ENCODE results near the gene TECTA. TPM values are rescaled to one million over a fixed set of nuclear protein-coding genes. Genes with fewer than 3 reads are reported as not detected.

TECTA gene
- total RNA-seq, 2 experiments from 2014 or later = 0.18 to 0.28 TPM

DNA sequence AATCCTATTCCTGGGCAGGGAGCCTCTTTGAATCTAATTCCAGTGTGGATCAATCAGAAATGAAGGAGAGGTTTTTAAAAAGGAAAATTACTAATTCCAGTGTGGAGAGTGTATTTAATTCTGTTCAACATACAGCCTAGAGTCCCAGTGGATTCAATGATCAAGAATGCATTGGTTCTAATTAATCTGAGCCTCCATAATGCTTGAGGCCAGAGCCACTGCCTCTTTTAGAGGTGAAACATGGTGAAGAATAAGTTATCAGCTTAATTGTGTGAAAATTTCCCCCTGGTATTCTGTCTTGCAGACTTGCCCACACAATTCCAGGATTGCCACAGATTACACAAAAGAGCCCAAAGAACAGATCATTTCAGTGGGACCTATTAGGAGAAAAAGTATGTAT lies 87.7 kb downstream of the TECTA start:
- Mint-ChIP-seq H3K27me3 (peaks cover 22% of the 10 kb centered on the region), H3K9me3 (ENCODE audit: low read depth) (no peaks in the 10 kb centered on the region), H3K27ac (no peak overlapping the region), H3K36me3 (no peaks in the 10 kb centered on the region), H3K4me3 (no peak overlapping the region), H3K4me1 (no peaks in the 10 kb centered on the region)
- ATAC-seq (no peak), DNase-seq (no peak)
- CTCF ChIA-PET = no interaction called here

DNA sequence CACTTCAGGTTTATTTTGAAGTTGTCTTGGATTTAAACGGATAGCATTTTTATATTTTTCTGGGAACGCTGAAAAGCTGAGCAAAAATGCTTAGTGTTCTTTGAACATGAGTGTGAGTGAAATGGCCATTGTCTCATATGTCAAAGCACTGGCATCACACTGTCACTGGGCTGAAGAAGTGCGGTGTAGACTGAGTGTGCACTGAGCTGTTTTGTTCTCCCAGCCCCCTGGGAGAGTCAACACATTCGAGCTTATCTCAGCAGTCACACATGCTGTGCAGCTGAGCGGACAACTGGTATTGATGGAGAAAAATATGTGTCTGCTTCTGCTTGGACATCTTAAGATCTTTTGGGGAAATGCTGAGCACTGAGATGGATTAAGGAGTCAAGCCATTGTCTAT lies 90.8 kb downstream of the TECTA start:
- Mint-ChIP-seq H3K36me3 (no peaks in the 10 kb centered on the region), H3K4me3 (no peak overlapping the region), H3K27ac (no peak overlapping the region), H3K27me3 (peaks cover 22% of the 10 kb centered on the region), H3K9me3 (ENCODE audit: low read depth) (no peaks in the 10 kb centered on the region), H3K4me1 (no peaks in the 10 kb centered on the region)
- CTCF ChIA-PET = no interaction called here
- DNase-seq (no peak), ATAC-seq (no peak)

DNA sequence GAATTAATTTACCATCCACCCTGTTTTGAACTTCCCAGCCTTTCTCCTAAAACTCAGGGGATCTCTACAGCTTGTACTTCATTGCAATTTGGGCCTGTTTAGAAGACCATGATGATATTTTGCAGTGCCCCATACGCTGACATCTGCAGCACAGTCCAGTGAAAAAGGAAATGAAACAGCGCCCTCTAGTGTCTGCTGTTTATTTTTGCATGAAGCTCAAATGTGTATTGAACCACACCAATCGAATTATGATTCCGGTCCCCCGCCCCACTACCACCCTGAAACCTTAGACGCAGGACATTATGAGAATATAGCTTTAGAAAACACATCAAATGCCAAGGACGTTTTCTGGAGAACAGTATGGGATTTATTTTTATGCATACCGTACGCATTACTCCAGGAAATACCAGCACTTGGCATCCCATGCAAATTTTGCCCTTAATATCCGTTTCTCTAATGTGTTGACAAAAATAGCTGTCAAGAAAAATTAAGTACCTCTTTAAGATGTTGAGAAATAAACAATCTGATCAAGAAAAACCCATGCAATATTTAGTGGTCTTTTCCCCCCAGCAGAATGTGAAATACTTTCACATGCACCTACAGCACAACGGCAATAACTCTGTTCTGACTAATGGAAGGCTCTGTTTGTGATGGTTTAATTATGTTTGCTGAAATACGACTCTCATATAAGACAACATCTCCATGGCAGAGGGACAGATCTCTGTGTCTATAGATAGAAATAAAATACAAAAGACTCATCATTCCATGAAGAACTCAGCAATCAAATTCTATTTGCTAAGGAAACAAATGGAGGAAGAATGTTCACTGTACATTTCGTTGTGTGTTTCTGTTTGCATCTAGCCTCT lies 93.9 kb downstream of the TECTA start:
- no peaks in the 10 kb centered on the region for H3K9me3 Mint-ChIP-seq (ENCODE audit: low read depth)
- H3K27me3 Mint-ChIP-seq = peaks cover 27% of the 10 kb centered on the region
- CTCF ChIA-PET = interaction anchor here (0.6 to 2.0 kb wide), 33 partner anchors 8 to 684 kb away, joined by 3 to 8 read pairs (median 3); no protein-coding TSS in a partner anchor
- H3K36me3 Mint-ChIP-seq = no peaks in the 10 kb centered on the region
- peak; percentile 83 for ATAC-seq
- H3K4me1 Mint-ChIP-seq = no peaks in the 10 kb centered on the region
- peak; percentile 69 for DNase-seq
- no peak overlapping the region for H3K27ac Mint-ChIP-seq
- H3K4me3 Mint-ChIP-seq = no peak overlapping the region

DNA sequence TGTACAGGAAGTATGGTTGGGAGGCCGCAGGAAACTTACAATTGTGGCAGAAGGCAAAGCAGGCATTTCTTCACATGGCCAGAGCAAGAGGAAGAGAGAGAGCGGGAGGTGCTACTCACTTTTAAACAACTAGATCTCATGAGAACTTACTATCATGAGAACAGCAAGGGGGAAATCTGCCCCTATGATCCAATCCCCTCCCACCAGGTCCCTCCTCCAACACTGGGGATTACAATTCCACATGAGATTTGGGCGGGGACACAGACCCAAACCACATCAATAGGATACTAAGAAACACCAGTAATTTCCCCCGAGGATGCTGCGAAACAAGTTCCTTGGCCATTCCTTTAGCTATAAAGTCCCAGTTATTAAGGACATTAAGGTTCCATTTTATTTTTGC lies 97.4 kb downstream of the TECTA start:
- DNase-seq (no peak), ATAC-seq (no peak)
- no peak overlapping the region for H3K4me3 Mint-ChIP-seq
- no peaks in the 10 kb centered on the region for H3K9me3 Mint-ChIP-seq (ENCODE audit: low read depth)
- CTCF ChIA-PET = no interaction called here
- no peaks in the 10 kb centered on the region for H3K36me3 Mint-ChIP-seq
- peaks cover 34% of the 10 kb centered on the region for H3K27me3 Mint-ChIP-seq
- no peaks in the 10 kb centered on the region for H3K4me1 Mint-ChIP-seq
- H3K27ac Mint-ChIP-seq = no peak overlapping the region

DNA sequence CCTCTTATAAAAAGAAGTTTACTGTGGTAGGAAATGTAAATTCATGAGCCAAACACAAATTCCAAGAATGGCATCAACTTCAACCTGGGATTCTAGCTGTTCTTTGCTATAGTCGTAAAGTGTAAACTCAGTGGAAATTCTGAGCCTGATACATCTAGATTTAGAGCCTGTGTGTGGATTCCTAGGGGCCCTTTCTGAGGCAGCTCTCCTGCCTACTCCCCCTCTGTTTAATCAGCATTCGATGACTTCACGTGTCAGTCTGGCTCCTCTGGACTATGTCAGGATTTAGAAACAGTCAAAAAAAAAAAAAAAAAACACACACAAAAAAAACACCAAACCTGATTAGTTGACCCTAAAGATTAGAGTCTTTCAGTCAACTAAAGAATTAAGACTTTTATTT lies 98.5 kb downstream of the TECTA start:
- no peaks in the 10 kb centered on the region for H3K9me3 Mint-ChIP-seq (ENCODE audit: low read depth)
- CTCF ChIA-PET = no interaction called here

DNA sequence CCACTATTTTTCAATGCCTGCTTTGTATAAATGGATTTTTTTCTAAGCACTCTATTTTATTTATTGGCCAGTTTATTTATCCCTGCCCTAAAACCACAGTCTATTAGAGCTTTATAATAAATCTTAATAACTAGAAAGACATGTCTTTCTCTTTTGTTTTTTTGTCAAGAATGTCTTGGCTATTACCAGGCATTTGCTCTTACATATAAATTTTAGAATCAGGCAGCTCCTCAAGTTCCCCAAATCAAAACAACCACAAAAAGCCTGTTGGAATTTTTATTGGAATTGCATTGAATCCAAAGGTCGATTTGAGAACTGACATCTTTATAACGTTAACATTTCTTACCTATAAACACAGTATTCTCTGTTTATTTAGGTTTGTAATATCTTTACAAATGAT lies 105.8 kb downstream of the TECTA start:
- Mint-ChIP-seq H3K4me3 (no peak overlapping the region), H3K27ac (no peak overlapping the region), H3K27me3 (peaks cover 37% of the 10 kb centered on the region), H3K4me1 (no peaks in the 10 kb centered on the region), H3K36me3 (no peaks in the 10 kb centered on the region), H3K9me3 (ENCODE audit: low read depth) (no peaks in the 10 kb centered on the region)
- ATAC-seq (no peak), DNase-seq (no peak)
- CTCF ChIA-PET = interaction anchor here (1.0 to 1.3 kb wide), 2 partner anchors 12 kb away, joined by 3 to 5 read pairs; no protein-coding TSS in a partner anchor

More for the DNA sequence above, 98.5 kb downstream of the TECTA start:
- no peaks in the 10 kb centered on the region for H3K36me3 Mint-ChIP-seq
- ATAC-seq (no peak), DNase-seq (no peak)
- no peak overlapping the region for H3K27ac Mint-ChIP-seq
- H3K4me3 Mint-ChIP-seq = no peak overlapping the region
- H3K4me1 Mint-ChIP-seq = no peaks in the 10 kb centered on the region
- H3K27me3 Mint-ChIP-seq = peaks cover 38% of the 10 kb centered on the region

DNA sequence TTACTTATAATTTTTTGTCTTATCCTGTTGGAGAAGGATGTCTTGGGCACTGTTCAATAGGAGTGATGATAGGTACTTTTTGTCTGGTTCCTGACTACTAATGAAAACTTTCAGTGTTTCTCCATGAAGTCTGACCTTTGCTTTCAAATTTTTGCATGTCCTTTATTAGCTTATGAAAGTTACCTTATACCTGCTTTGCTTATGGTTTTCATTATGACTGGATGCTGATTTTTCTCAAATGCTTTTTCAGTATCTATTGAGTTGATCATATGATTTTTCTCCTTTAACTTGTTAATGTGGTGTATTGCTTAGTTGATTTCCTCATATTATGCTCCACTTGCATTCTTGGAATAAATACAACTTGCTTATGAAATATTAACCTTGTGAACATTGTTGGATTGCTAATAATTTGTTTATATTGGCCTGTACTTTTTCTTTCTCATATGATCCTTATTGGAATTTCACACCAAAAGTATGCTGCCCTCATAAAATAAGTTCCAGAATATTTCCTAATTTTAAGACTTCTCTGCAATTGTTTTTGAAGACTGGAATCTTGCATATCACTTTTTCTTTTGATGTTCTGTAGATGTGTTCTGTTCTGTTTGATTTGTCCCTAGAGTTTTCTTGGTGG lies 106.6 kb downstream of the TECTA start:
- CTCF ChIA-PET = interaction anchor here (1.0 kb wide), 1 partner anchor 13 kb away, joined by 3 read pairs; no protein-coding TSS in a partner anchor
- Mint-ChIP-seq H3K4me1 (no peaks in the 10 kb centered on the region), H3K9me3 (ENCODE audit: low read depth) (no peaks in the 10 kb centered on the region), H3K36me3 (no peaks in the 10 kb centered on the region), H3K27me3 (peaks cover 40% of the 10 kb centered on the region), H3K27ac (no peak overlapping the region), H3K4me3 (no peak overlapping the region)
- ATAC-seq = no peak
- no peak for DNase-seq

DNA sequence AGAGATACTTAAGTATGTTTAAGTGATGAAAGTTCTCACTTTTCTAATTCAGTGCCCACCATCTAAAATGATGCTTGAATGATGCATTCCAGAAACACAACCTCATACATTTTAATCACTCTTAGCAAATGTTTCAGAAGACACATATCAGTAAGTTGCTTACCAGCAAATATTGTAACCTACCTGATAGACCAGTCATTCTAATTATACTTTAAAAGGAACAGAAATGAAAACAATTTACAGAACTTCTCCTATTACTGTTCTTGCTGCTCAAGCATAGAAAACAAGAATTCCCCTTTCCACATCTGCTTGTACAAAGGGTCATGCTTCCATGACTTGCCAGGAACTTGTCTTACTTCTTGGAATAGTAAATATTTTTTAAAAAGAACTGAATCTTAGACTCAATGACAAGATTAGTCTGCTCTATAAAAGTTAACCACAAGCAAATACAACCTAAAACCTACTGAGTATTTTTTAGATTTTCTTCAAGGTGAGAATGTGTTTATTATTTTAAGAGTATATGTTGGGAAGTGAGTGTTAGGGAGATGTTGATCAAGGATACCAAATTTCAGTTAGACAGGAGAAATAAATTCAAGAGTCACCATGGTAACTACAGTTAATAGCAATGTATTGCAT lies 109.5 kb downstream of the TECTA start:
- no peaks in the 10 kb centered on the region for H3K4me1 Mint-ChIP-seq
- H3K4me3 Mint-ChIP-seq = no peak overlapping the region
- peaks cover 56% of the 10 kb centered on the region for H3K27me3 Mint-ChIP-seq

DNA sequence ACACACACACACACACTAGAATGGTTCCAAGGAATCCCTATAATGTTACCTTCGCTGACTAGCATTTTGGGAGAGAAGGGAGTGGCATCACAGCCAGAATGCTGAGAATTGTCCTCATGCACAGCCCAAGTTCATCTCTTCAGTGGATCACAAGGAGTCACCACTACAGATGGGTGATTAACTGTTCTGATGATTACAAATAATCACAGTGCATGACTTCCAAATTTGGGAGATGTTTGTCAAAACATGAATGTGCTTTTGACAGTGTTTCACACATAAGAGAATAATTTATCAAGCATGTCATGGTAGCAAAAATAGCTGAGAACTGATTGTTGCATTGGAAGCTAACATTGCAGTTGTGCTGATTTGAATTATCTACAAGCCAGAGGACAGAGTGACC lies 110.6 kb downstream of the TECTA start:
- no peaks in the 10 kb centered on the region for H3K4me1 Mint-ChIP-seq
- CTCF ChIA-PET = no interaction called here
- no peak overlapping the region for H3K4me3 Mint-ChIP-seq
- DNase-seq (no peak), ATAC-seq (no peak)
- no peaks in the 10 kb centered on the region for H3K9me3 Mint-ChIP-seq (ENCODE audit: low read depth)
- no peaks in the 10 kb centered on the region for H3K36me3 Mint-ChIP-seq
- H3K27ac Mint-ChIP-seq = no peak overlapping the region
- peaks cover 46% of the 10 kb centered on the region for H3K27me3 Mint-ChIP-seq

More for the DNA sequence above, 109.5 kb downstream of the TECTA start:
- DNase-seq (no peak), ATAC-seq (no peak)
- H3K36me3 Mint-ChIP-seq = no peaks in the 10 kb centered on the region
- H3K27ac Mint-ChIP-seq = no peak overlapping the region
- CTCF ChIA-PET = interaction anchor here (2.0 kb wide), 1 partner anchor 16 kb away, joined by 8 read pairs; no protein-coding TSS in a partner anchor
- no peaks in the 10 kb centered on the region for H3K9me3 Mint-ChIP-seq (ENCODE audit: low read depth)

DNA sequence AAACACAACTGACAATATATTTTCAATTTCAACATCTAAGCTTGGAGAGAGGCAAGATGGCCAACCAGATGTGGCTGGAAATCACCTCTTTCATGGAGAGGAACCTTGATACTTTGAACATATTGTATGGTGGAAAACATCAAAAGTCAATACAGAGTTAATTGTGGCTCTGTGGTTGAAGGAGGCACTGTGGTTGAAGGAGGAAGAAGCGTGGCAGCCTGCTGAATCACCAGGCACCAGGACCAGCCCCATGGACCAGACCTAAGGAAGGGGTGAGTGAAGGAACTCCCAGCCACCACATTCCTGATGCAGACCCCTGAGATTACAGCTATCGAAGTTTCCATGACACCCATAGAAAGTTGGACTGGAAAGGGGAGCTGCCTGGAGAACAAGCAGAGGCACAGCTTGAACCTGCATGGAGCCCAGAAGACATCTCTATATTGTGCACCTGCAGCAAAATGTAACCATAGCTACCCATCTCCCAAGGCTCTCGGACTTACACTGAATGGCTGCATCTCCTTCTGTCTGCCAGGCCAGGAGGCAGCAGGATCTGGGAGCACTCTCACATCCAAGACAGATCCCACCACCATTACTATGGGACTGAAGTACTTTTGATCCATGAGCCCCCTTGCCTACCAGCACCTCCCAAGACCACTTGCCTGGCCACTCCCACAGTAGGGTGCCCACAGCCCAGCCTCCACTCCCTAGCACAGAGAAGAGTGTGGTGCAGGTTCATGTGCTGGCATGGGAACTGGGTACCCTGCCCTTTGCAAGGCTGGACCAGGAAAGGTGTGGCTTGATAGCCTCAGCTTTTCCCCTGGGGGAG lies 111.7 kb downstream of the TECTA start:
- ATAC-seq (no peak), DNase-seq (no peak)
- H3K36me3 Mint-ChIP-seq = no peaks in the 10 kb centered on the region
- peaks cover 45% of the 10 kb centered on the region for H3K27me3 Mint-ChIP-seq
- no peak overlapping the region for H3K4me3 Mint-ChIP-seq
- CTCF ChIA-PET = interaction anchor here (1.0 kb wide), 1 partner anchor 18 kb away, joined by 3 read pairs; no protein-coding TSS in a partner anchor
- no peaks in the 10 kb centered on the region for H3K9me3 Mint-ChIP-seq (ENCODE audit: low read depth)
- H3K4me1 Mint-ChIP-seq = no peaks in the 10 kb centered on the region
- no peak overlapping the region for H3K27ac Mint-ChIP-seq

DNA sequence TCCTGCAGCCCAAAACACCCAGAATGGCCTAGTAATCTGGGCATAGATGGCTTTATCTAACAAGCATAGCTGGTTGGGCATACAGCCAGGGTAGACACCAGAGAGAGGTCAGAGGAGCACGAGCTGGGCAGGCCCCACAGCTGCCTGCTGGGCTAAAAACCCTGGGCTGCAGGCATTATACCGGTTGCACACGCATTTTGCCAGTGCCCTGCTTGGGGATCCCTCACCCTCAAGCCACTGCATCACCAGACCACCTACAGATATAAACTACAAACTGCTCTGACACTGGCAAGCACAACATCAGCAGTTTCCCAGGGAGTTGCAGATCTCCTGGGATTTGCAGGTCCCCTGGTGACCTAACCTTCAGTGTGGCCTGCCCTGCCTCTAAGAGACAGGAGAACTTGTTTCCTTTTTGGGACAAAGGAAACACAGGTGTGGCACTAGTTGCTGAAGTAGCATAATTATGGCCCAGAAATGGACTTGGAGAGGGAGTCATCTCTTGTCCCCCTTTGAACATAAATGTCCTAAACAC lies 112.4 kb downstream of the TECTA start:
- DNase-seq (no peak), ATAC-seq (no peak)
- Mint-ChIP-seq H3K9me3 (ENCODE audit: low read depth) (no peaks in the 10 kb centered on the region), H3K4me1 (no peaks in the 10 kb centered on the region), H3K4me3 (no peak overlapping the region), H3K36me3 (no peaks in the 10 kb centered on the region), H3K27me3 (peaks cover 43% of the 10 kb centered on the region), H3K27ac (no peak overlapping the region)
- CTCF ChIA-PET = interaction anchor here (1.0 kb wide), 1 partner anchor 19 kb away, joined by 3 read pairs; no protein-coding TSS in a partner anchor

DNA sequence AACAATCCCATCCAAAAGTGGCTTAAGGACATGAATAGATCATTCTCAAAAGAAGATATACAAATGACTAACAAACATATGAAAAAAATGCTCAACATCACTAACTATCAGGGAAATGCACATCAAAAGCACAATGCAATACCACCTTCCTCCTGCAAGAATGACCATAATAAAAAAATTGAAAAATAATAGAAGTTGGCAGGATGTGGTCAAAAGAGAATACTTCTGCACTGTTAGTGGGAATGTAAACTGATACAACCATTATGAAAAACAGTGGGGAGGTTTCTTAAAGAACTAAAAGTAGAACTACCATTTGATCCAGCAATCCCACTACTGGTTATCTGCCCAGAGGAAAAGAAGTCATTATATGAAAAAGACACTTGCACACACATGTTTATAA lies 113.8 kb downstream of the TECTA start:
- DNase-seq (no peak), ATAC-seq (no peak)
- no peak overlapping the region for H3K27ac Mint-ChIP-seq
- no peak overlapping the region for H3K4me3 Mint-ChIP-seq
- H3K27me3 Mint-ChIP-seq = peaks cover 49% of the 10 kb centered on the region
- H3K9me3 Mint-ChIP-seq (ENCODE audit: low read depth) = no peaks in the 10 kb centered on the region
- no peaks in the 10 kb centered on the region for H3K36me3 Mint-ChIP-seq
- no peaks in the 10 kb centered on the region for H3K4me1 Mint-ChIP-seq
- CTCF ChIA-PET = no interaction called here

Measured in activated CD8-positive, alpha-beta memory T cell treated with anti-CD3 and anti-CD28 coated beads, Interleukin-2, amount 10 ng/mL, durations not matched to agents 7 days and 5 days (primary cell).